Pulmonary artery endothelial cell (primary cell): ENCODE results near the gene PI4KA. TPM values are rescaled to one million over a fixed set of nuclear protein-coding genes. Genes with fewer than 3 reads are reported as not detected.

Source experiments
- DNase-seq: peaks from one replicate; pipeline ENCODE4 v3.0.0-alpha.2; 2011; ENCODE audit warnings: low read depth, low spot score
- total RNA-seq: library from RNA; depleted of rRNA; stranded (reverse); fragments of >200 nt; gene quantifications from 2 replicates; pipeline ENCODE4 v1.2.3, GENCODE V29; 2014

PI4KA gene
- total RNA-seq, 1 donor from 2014 or later = 22.1 TPM

GRCh38 chr22:20881869-20882815 lies 23.5 kb upstream of the PI4KA start:
- DNase-seq = no peak

- DNase-seq = no peak
These were observed 22.6 kb upstream of the PI4KA start for GRCh38 chr22:20881231-20881630.

GRCh38 chr22:20877715-20878114 lies 19.1 kb upstream of the PI4KA start:
- DNase-seq = no peak

GRCh38 chr22:20875296-20875695 lies 16.7 kb upstream of the PI4KA start:
- DNase-seq = no peak

GRCh38 chr22:20873214-20873613 lies 14.6 kb upstream of the PI4KA start:
- no peak for DNase-seq

- DNase-seq = no peak
These were observed 10.6 kb upstream of the PI4KA start for GRCh38 chr22:20869234-20869633.

GRCh38 chr22:20868025-20868962 lies 9.7 kb upstream of the PI4KA start:
- no peak for DNase-seq

GRCh38 chr22:20867179-20868024 lies 8.8 kb upstream of the PI4KA start:
- DNase-seq = no peak

- no peak for DNase-seq
These were observed 8.1 kb upstream of the PI4KA start for GRCh38 chr22:20866736-20867135.

- DNase-seq = no peak
These were observed 7.3 kb upstream of the PI4KA start for GRCh38 chr22:20865875-20866445.

- no peak for DNase-seq
These were observed 6.7 kb upstream of the PI4KA start for GRCh38 chr22:20865331-20865730.

GRCh38 chr22:20864186-20864908 lies 5.7 kb upstream of the PI4KA start:
- no peak for DNase-seq

GRCh38 chr22:20863366-20863765 lies 4.8 kb upstream of the PI4KA start:
- no peak for DNase-seq

- no peak for DNase-seq
These were observed 3.9 kb upstream of the PI4KA start for GRCh38 chr22:20862540-20862939.

GRCh38 chr22:20859615-20860014 lies 1.0 kb upstream of the PI4KA start:
- no peak for DNase-seq

GRCh38 chr22:20857838-20858614 lies 585 bp downstream of the PI4KA start:
- peak; percentile 64 for DNase-seq

- no peak for DNase-seq
These were observed 1.4 kb downstream of the PI4KA start for GRCh38 chr22:20857247-20857643.

- no peak for DNase-seq
These were observed 5.4 kb downstream of the PI4KA start for GRCh38 chr22:20853236-20853660.

- no peak for DNase-seq
These were observed 6.1 kb downstream of the PI4KA start for GRCh38 chr22:20852503-20852902.
